Nasal cavity respiratory epithelium epithelial cell of viscerocranial mucosa (primary cell): Measurements from ENCODE around the gene KRTAP4-6. TPM values are rescaled to one million over a fixed set of nuclear protein-coding genes. Genes with fewer than 3 reads are reported as not detected.

Experiments
- total RNA-seq: library from RNA; depleted of rRNA; stranded (reverse); fragments of >200 nt; gene quantifications from 2 replicates; pipeline ENCODE4 v1.2.3, GENCODE V29; 2014

Gene KRTAP4-6
- total RNA-seq, result not detected in 2 replicates

GRCh38 chr17:41140360-41141131 is at the start of gene KRTAP4-6:
KRTAP4-6 (minus strand) TSS chr17:41140544; CDS start chr17:41140487, 57 bp downstream.

GRCh38 chr17:41189837-41190318 is 49.5 kb upstream of the KRTAP4-6 start, which contains the start of gene KRTAP9-1:
KRTAP9-1 (plus strand) TSS chr17:41189887; CDS start chr17:41189887, 0 bp downstream.

GRCh38 chr17:41184480-41184961 is 44.2 kb upstream of the KRTAP4-6 start, which contains the start of gene KRTAP4-1:
KRTAP4-1 (minus strand) TSS chr17:41184911; CDS start chr17:41184854, 57 bp downstream.

GRCh38 chr17:41177727-41178271 is 37.5 kb upstream of the KRTAP4-6 start, which contains the start of gene KRTAP4-2:
KRTAP4-2 (minus strand) TSS chr17:41178221; CDS start chr17:41178164, 57 bp downstream.

GRCh38 chr17:41168121-41168520 is 27.8 kb upstream of the KRTAP4-6 start, which contains the start of gene KRTAP4-3:
KRTAP4-3 (minus strand) TSS chr17:41168221; CDS start chr17:41168172, 49 bp downstream.

GRCh38 chr17:41160648-41161047 is 20.3 kb upstream of the KRTAP4-6 start, which contains the start of gene KRTAP4-4:
KRTAP4-4 (minus strand) TSS chr17:41160748; CDS start chr17:41160691, 57 bp downstream.

GRCh38 chr17:41149652-41149985 is 9.3 kb upstream of the KRTAP4-6 start, which contains the start of gene KRTAP4-5:
KRTAP4-5 (minus strand) TSS chr17:41149825; CDS start chr17:41149767, 58 bp downstream.

GRCh38 chr17:41123991-41124371 is 16.4 kb downstream of the KRTAP4-6 start, which contains the start of gene KRTAP4-12:
KRTAP4-12 (minus strand) TSS chr17:41124182; CDS start chr17:41124122, 60 bp downstream.

GRCh38 chr17:41117846-41118386 is 22.4 kb downstream of the KRTAP4-6 start, which contains the start of gene KRTAP4-11:
KRTAP4-11 (minus strand) TSS chr17:41118373; CDS start chr17:41118315, 58 bp downstream.

GRCh38 chr17:41105347-41105746 is 35.0 kb downstream of the KRTAP4-6 start, which contains the start of gene KRTAP4-9:
KRTAP4-9 (plus strand) TSS chr17:41105389; CDS start chr17:41105389, 0 bp downstream.

GRCh38 chr17:41101586-41102259 is 38.6 kb downstream of the KRTAP4-6 start, which contains the start of gene KRTAP4-16:
KRTAP4-16 (minus strand) TSS chr17:41102209; CDS start chr17:41102209, 0 bp downstream.

GRCh38 chr17:41098042-41098441 is 42.3 kb downstream of the KRTAP4-6 start, which contains the start of gene KRTAP4-8:
KRTAP4-8 (minus strand) TSS chr17:41098142; CDS start chr17:41098084, 58 bp downstream.

Other genes starting within 250 kb of the KRTAP4-6 start
- gene KRT23, start 202.9 kb downstream of the KRTAP4-6 start, total RNA-seq, result 27.3 and 86.5 TPM in 2 replicates
- 0.28 TPM in 1 of 2 replicates, not detected in the other for gene KRT39, start 173.6 kb downstream of the KRTAP4-6 start, total RNA-seq
- gene KRT40, start 156.2 kb downstream of the KRTAP4-6 start, total RNA-seq, result 0.36 TPM in 1 of 2 replicates, not detected in the other
- not detected in 2 replicates for gene KRTAP3-3, start 146.4 kb downstream of the KRTAP4-6 start, total RNA-seq
- gene KRTAP3-2, start 140.6 kb downstream of the KRTAP4-6 start, total RNA-seq, result not detected in 2 replicates
- not detected in 2 replicates for gene KRTAP3-1, start 131.4 kb downstream of the KRTAP4-6 start, total RNA-seq
- not detected in 2 replicates for gene KRTAP1-5, start 113.3 kb downstream of the KRTAP4-6 start, total RNA-seq
- gene KRTAP1-4, start 110.3 kb downstream of the KRTAP4-6 start, total RNA-seq, result not detected in 2 replicates
- not detected in 2 replicates for gene KRTAP1-3, start 105.7 kb downstream of the KRTAP4-6 start, total RNA-seq
- not detected in 2 replicates for gene KRTAP1-1, start 99.1 kb downstream of the KRTAP4-6 start, total RNA-seq
- not detected in 2 replicates for gene KRTAP2-1, start 93.2 kb downstream of the KRTAP4-6 start, total RNA-seq
- gene KRTAP2-2, start 85.3 kb downstream of the KRTAP4-6 start, total RNA-seq, result not detected in 2 replicates
- 0.93 TPM in 1 of 2 replicates, not detected in the other for gene KRTAP2-3, start 80.4 kb downstream of the KRTAP4-6 start, total RNA-seq
- not detected in 2 replicates for gene KRTAP2-4, start 74.7 kb downstream of the KRTAP4-6 start, total RNA-seq
- gene KRTAP4-7, start 56.4 kb downstream of the KRTAP4-6 start, total RNA-seq, result not detected in 2 replicates
- not detected in 2 replicates for gene KRTAP4-8, start 42.4 kb downstream of the KRTAP4-6 start, total RNA-seq
- gene KRTAP4-16, start 38.3 kb downstream of the KRTAP4-6 start, total RNA-seq, result not detected in 2 replicates
- gene KRTAP4-9, start 35.2 kb downstream of the KRTAP4-6 start, total RNA-seq, result not detected in 2 replicates
- gene KRTAP4-11, start 22.2 kb downstream of the KRTAP4-6 start, total RNA-seq, result not detected in 2 replicates
- gene KRTAP4-12, start 16.4 kb downstream of the KRTAP4-6 start, total RNA-seq, result not detected in 2 replicates
- gene KRTAP4-5, start 9.3 kb upstream of the KRTAP4-6 start, total RNA-seq, result not detected in 2 replicates
- gene KRTAP4-4, start 20.2 kb upstream of the KRTAP4-6 start, total RNA-seq, result not detected in 2 replicates
- gene KRTAP4-3, start 27.7 kb upstream of the KRTAP4-6 start, total RNA-seq, result not detected in 2 replicates
- not detected in 2 replicates for gene KRTAP4-2, start 37.7 kb upstream of the KRTAP4-6 start, total RNA-seq
- not detected in 2 replicates for gene KRTAP4-1, start 44.4 kb upstream of the KRTAP4-6 start, total RNA-seq
- gene KRTAP9-1, start 49.3 kb upstream of the KRTAP4-6 start, total RNA-seq, result not detected in 2 replicates
- gene KRTAP9-2, start 86.1 kb upstream of the KRTAP4-6 start, total RNA-seq, result not detected in 2 replicates
- gene KRTAP9-3, start 91.9 kb upstream of the KRTAP4-6 start, total RNA-seq, result not detected in 2 replicates
- gene KRTAP9-8, start 97.5 kb upstream of the KRTAP4-6 start, total RNA-seq, result not detected in 2 replicates
- not detected in 2 replicates for gene KRTAP9-4, start 109.1 kb upstream of the KRTAP4-6 start, total RNA-seq
- gene KRTAP9-9, start 114.8 kb upstream of the KRTAP4-6 start, total RNA-seq, result not detected in 2 replicates
- gene KRTAP9-6, start 124.8 kb upstream of the KRTAP4-6 start, total RNA-seq, result not detected in 2 replicates
- gene KRTAP9-7, start 135.2 kb upstream of the KRTAP4-6 start, total RNA-seq, result not detected in 2 replicates
- not detected in 2 replicates for gene KRTAP29-1, start 162.3 kb upstream of the KRTAP4-6 start, total RNA-seq
- not detected in 2 replicates for gene KRTAP16-1, start 168.8 kb upstream of the KRTAP4-6 start, total RNA-seq
- gene KRTAP17-1, start 175.2 kb upstream of the KRTAP4-6 start, total RNA-seq, result not detected in 2 replicates
- 0.28 and 0.68 TPM in 2 replicates for gene KRT33A, start 210.3 kb upstream of the KRTAP4-6 start, total RNA-seq
- gene KRT33B, start 229.3 kb upstream of the KRTAP4-6 start, total RNA-seq, result 1.1 and 59.1 TPM in 2 replicates
- gene KRT34, start 241.8 kb upstream of the KRTAP4-6 start, total RNA-seq, result 1.00 and 2.7 TPM in 2 replicates